Immature natural killer cell (primary cell): ENCODE results near the gene TAF1L. TPM values are rescaled to one million over a fixed set of nuclear protein-coding genes. Genes with fewer than 3 reads are reported as not detected.

Source experiments
- DNase-seq, 3 donors: peaks; one replicate each; pipeline ENCODE4 v3.0.0; 2022; ENCODE audit warnings: mixed read lengths in 1 of 3
- H3K27ac Mint-ChIP-seq, 6 donors: one replicate each; pipeline ENCODE4 v1.8.0; 2020; ENCODE audit warnings: mixed read lengths in 6 of 6, mild to moderate bottlenecking in 5 of 6, inconsistent platforms in 4 of 6, moderate library complexity in 3 of 6
- H3K27me3 Mint-ChIP-seq, 3 donors: one replicate each; pipeline ENCODE4 v1.8.0; 2020 to 2021; ENCODE audit warnings: low read depth in 3 of 3, mild to moderate bottlenecking in 3 of 3, mixed read lengths in 3 of 3, moderate library complexity in 3 of 3, inconsistent platforms in 1 of 3
- H3K36me3 Mint-ChIP-seq, 3 donors: one replicate each; pipeline ENCODE4 v1.8.0; 2020; ENCODE audit warnings: mixed read lengths in 3 of 3, inconsistent platforms in 2 of 3, mild to moderate bottlenecking in 2 of 3
- H3K4me1 Mint-ChIP-seq, 2 donors: one replicate each; pipeline ENCODE4 v1.8.0; 2020; ENCODE audit warnings: inconsistent platforms in 2 of 2, mild to moderate bottlenecking in 2 of 2, mixed read lengths in 2 of 2, moderate library complexity in 1 of 2
- H3K4me3 Mint-ChIP-seq, 5 donors: one replicate each; pipeline ENCODE4 v1.8.0; 2020; ENCODE audit warnings: mild to moderate bottlenecking in 5 of 5, mixed read lengths in 5 of 5, inconsistent platforms in 3 of 5, moderate library complexity in 3 of 5
- H3K9me3 Mint-ChIP-seq, 6 donors: one replicate each; pipeline ENCODE4 v1.8.0; 2020; ENCODE audit warnings: mild to moderate bottlenecking in 6 of 6, mixed read lengths in 6 of 6, inconsistent platforms in 4 of 6, moderate library complexity in 3 of 6
- polyA plus RNA-seq, 3 donors: library from polyadenylated mRNA; unstranded; fragments of 300-500 nt; fragmentation: Illumina TruSeq; gene quantifications; one replicate each; pipeline ENCODE4 v1.2.3, GENCODE V29; 2021

The TAF1L gene
- polyA plus RNA-seq, 3 donors from 2014 or later, result not detected

GRCh38 chr9:32580631-32581300 is 54.7 kb downstream of the TAF1L start:
- Mint-ChIP-seq H3K4me3 (no peak overlapping the region), H3K36me3 (no peaks in the 10 kb centered on the region), H3K9me3 (no peaks in the 10 kb centered on the region), H3K4me1 (no peaks in the 10 kb centered on the region), H3K27me3 (peaks cover 4% of the 10 kb centered on the region in 3 donors), H3K27ac (no peak overlapping the region)
- DNase-seq, result no peak

GRCh38 chr9:32579706-32580331 is 55.6 kb downstream of the TAF1L start:
- Mint-ChIP-seq H3K27ac (no peak overlapping the region), H3K36me3 (no peaks in the 10 kb centered on the region), H3K4me1 (no peaks in the 10 kb centered on the region), H3K4me3 (no peak overlapping the region), H3K9me3 (no peaks in the 10 kb centered on the region), H3K27me3 (peaks cover 2 to 4% (median 4%) of the 10 kb centered on the region in 3 donors)
- peak; percentile 55 to 64 (median 58) for DNase-seq

Other genes starting within 250 kb of the TAF1L start
- 10 to 100 TPM; 14.3 to 20.9 (median 14.9) TPM for gene RIGI, start 109.5 kb downstream of the TAF1L start, polyA plus RNA-seq
- gene SMIM27, start 83.3 kb downstream of the TAF1L start, polyA plus RNA-seq, result 100 to 1,000 TPM in 1 of 3 donors, 10 to 100 TPM in 2; 37.2 to 122 (median 72.6) TPM
- 10 to 100 TPM; 13.9 to 28.4 (median 22.4) TPM for gene TOPORS, start 83.1 kb downstream of the TAF1L start, polyA plus RNA-seq
- gene NDUFB6, start 62.5 kb downstream of the TAF1L start, polyA plus RNA-seq, result 100 to 1,000 TPM in 1 of 3 donors, 10 to 100 TPM in 2; 80.8 to 110 (median 84.9) TPM
- gene TMEM215, start 147.9 kb upstream of the TAF1L start, polyA plus RNA-seq, result not detected